HG03066 (cell line): ENCODE measurements around the gene ARRB1.

Experiments
- ATAC-seq: cut with Tn5 transposase; IDR thresholded peaks from one replicate; pipeline ENCODE4 v1.9.1; 2021; ENCODE audit warnings: low read depth; ENCODE audit not compliant: unreplicated experiment

Gene ARRB1

DNA sequence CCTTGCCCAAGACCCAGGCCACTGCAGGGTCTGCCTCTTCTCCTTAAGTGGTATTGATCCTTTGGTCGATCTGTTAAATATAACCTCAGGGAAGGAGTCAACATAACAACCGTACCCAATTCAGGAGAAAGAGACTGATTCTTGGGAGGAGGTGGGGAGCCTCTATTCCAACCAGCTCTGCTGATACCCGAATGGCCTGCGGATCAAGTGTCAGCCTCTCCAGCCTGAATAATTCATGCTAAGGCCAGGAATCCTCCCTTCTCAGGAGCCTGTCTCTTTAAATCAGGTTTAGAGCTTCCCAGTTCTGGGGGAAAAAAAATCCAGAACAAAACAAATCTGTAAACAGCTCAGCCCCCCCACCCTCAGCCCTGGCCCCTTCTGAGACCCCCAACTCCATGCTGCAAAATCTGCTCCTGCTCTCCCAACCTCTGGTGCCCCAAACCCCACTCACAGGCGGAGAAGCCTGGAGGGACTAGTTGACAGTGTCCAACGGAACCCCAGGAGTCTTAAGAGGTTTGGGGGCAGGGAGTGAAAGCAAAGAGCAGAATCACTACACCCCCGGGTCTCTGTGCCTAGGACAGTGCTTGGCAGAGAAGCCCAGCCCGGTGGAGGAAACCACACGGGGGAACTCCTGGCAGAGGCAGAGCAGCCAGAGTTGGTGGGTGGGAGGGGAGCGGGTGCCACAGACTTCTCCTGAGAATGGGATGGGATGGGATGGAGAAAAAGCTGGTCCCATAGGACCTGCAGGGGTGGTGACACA is 111.8 kb downstream of the ARRB1 start:
- ATAC-seq = no peak

- no peak for ATAC-seq
These were observed 112.6 kb downstream of the ARRB1 start for GRCh38 chr11:75238595-75239440.

GRCh38 chr11:75237050-75237449 is 114.4 kb downstream of the ARRB1 start:
- ATAC-seq = no peak

DNA sequence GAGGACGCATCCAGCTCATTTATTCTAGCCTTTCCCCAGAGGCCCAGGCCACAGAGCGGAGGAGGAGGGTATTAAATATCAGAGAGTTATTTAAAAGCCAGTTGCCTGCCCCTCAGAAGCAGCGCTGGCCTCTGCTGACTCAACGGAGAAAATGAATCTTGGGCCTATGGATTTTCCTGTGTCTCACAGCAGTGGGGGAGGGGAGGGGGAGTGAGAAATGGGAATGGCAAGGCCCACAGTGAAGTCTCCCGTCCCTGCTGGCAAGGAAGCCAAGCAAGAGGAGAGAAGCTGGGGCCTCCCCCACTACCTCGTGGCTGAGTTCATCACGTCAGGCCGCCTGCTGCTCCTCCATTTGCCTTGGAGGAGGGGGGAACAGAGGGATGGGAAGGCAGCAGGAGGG is 115.4 kb downstream of the ARRB1 start:
- ATAC-seq = no peak

GRCh38 chr11:75233754-75234172 is 117.7 kb downstream of the ARRB1 start:
- ATAC-seq = no peak

DNA sequence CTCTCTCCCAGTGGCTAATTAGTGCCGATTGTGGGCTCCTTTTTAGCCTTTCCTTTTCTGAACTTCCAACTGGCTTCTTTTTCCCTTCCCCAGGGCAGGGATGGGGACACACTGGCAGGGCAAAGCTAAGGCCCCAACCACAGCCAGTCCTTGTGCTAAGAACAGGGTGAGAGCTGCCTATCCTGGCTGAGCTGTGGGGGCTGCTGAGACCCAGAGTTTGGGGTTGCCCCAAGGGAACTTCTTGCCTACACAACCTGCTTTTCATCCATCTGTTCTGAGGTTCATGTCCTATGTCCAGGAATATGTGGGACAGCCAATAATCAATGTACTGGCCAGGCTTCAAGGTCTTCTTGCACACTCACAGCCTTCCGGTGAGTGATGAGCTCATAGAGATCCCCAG is 120.8 kb downstream of the ARRB1 start:
- no peak for ATAC-seq

DNA sequence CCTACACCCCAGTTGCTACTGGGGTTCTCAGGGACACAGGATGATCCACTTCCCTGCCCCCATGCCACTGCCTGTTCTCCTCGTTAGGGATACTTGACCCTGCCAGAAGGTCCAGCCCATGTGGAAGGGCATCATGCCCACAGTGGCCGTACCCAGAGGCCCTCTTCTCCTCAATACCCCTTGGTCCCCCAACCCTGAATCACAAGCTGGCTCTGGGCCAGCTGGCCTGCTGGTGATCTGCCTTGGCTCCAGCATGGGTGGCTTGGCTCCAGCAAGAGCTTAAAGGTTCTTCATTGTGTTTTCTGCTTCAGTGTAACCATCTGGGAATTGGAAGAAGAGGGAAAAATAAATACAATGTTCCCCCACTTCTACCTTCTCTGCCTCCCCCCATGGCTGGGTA is 122.0 kb downstream of the ARRB1 start:
- ATAC-seq = no peak

- no peak for ATAC-seq
These were observed 125.7 kb downstream of the ARRB1 start for GRCh38 chr11:75225794-75226193.

GRCh38 chr11:75223954-75224643 is 127.4 kb downstream of the ARRB1 start:
- no peak for ATAC-seq

GRCh38 chr11:75219869-75220268 is 131.6 kb downstream of the ARRB1 start:
- no peak for ATAC-seq

DNA sequence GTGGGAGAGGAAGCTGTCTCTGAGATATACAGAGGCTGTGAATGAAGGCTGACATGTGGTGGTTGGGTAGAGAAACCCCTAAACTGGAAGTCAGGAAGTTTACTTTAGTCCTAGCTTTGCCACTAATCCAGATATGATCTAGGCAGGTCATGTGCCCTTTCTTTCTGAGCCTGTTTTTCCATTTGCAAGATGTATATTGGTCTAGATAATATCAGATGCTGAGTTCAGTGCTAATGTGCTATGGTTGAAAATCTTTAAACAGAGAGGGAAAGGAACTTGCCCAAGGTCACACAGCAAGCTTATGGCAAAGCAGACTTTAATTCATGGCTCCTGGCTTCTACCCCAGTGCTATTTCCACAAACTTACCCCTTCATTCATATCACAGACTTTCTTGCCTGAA is 136.6 kb downstream of the ARRB1 start:
- no peak for ATAC-seq

- no peak for ATAC-seq
These were observed 137.0 kb downstream of the ARRB1 start for GRCh38 chr11:75214411-75214821.
